UCSD-AML1 (cell line): ENCODE measurements around the gene CD84.
"Not testable (repeated sequence)": the region's sequence is repeated elsewhere in the genome, so short reads cannot be mapped to it uniquely, and the experiment has no call there.

Experiments used
- DNase-seq: peaks from one replicate; lab custom pipeline; 2025; ENCODE audit not compliant: unreplicated experiment; lab: John Stamatoyannopoulos, UW

The CD84 gene

GRCh38 chr1:160575112-160575664, 4.1 kb downstream of the CD84 start:
- peak; percentile 58 for DNase-seq

DNA sequence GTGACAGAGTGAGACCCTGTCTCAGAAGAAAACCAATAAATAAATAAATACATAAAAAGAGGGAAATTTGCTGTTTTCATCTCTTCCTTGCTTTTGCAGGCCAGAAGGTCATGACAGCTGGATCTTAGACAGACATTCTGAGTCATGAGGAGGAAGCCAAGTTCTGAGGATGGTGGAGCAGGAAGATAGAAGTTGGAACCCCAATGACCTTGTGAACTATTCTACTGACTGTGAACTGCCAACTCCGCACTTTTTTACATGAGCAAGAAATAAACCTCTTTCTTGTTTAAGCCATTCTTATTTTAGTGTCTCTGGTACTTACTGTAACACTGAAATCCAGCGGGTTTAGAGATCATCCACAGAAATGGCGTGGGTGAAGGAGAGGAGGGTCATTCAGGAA, 8.5 kb downstream of the CD84 start:
- DNase-seq = no peak

GRCh38 chr1:160569806-160570205, 9.5 kb downstream of the CD84 start:
- DNase-seq = no peak

DNA sequence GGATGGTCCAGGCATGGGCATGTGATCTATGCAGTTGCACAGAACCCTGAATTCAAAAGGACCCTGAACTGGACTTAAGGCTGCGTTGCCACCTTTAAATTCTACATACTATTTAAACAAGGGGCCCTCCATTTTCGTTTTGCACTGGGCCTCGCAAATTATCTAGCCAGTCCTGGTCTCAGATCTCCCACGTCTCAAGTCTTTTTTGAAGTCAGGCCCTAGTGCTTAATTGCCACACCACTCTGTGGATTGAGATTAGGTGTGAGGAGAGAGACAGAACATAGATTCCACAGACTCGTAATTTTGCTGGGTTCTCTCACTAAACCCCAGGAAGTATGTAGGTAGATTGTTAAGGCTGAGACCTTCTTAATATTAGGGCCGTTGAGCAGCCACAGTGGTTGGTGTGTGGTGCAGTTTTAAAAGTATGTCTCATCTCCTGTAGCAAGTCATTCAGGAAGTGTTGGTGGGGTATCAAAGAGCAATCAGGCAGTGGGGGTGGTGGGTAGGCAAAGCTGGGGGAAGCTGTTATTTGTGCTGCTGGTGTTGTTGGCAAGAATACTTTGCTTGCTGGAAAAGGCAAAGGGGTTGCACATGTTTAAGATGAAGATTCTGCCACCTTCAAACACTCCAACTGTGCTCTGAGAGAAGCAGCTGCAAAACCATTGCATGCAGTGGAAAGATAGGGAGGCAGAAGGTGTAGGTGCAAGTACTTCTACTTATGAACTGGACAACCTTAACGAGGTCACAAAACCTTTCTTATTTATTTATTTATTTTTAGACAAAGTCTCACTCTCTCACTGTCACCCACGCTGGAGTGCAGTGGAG, 11.2 kb downstream of the CD84 start:
- DNase-seq = peak; percentile 67

DNA sequence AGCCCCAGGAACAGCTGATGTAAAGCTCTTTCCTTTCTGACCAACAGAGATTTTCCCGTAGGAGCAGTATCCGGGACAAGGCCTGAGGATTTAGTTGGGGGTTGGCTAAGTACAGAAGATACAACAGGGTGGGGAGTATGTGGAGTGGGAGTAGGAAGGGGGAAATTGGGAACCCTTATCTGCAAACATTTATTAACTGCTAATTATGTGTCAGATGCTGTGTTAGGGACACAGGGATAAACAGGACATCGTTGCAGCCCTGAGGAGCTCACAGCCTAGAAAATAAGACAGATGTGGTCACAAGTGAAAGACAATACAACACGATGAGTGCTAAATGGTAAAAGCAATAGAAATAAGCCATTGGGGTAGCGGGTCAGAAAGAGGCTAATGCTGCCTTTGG, 12.0 kb downstream of the CD84 start:
- DNase-seq = no peak

DNA sequence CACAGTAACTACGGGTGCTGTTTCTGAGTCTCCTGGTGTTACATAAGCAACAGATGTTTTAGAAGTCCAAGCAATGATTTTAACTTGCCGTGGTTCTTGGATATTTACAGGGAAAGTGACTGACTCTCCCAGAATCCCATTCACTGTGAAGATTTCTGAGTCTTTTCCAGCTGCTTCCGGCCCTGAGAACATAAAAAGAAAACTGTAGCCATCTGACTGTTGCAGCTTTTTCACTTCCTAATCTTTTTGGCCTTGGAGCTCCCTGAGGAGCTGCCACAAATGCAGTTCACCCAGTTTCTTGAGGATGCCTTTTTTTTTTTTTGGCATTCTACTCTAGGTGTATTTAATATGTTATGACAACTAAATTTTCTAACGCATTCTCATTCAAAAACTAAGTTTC, 13.7 kb downstream of the CD84 start:
- DNase-seq = no peak

GRCh38 chr1:160563230-160563629, 16.1 kb downstream of the CD84 start:
- not testable (repeated sequence) for DNase-seq

GRCh38 chr1:160562745-160563144, 16.6 kb downstream of the CD84 start:
- DNase-seq = not testable (repeated sequence)

GRCh38 chr1:160560806-160561205, 18.5 kb downstream of the CD84 start:
- no peak for DNase-seq

- DNase-seq = no peak
Observed at GRCh38 chr1:160560045-160560705, 19.1 kb downstream of the CD84 start.

DNA sequence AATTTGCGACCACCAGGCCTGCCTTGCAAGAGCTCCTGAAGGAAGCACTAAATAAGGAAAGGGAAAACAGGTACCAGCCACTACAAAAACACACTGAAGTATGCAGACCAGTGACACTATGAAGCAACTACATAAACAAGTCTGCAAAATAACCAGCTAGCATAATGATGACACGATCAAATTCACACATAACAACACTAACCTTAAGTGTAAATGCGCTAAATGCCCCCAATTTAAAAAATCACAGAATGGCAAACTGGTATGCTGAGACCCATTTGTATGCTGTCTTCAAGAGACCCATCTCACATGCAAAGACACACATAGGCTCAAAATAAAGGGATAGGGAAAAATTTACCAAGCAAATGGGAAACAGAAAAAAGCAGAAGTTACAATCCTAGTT, 19.9 kb downstream of the CD84 start:
- DNase-seq = not testable (repeated sequence)

DNA sequence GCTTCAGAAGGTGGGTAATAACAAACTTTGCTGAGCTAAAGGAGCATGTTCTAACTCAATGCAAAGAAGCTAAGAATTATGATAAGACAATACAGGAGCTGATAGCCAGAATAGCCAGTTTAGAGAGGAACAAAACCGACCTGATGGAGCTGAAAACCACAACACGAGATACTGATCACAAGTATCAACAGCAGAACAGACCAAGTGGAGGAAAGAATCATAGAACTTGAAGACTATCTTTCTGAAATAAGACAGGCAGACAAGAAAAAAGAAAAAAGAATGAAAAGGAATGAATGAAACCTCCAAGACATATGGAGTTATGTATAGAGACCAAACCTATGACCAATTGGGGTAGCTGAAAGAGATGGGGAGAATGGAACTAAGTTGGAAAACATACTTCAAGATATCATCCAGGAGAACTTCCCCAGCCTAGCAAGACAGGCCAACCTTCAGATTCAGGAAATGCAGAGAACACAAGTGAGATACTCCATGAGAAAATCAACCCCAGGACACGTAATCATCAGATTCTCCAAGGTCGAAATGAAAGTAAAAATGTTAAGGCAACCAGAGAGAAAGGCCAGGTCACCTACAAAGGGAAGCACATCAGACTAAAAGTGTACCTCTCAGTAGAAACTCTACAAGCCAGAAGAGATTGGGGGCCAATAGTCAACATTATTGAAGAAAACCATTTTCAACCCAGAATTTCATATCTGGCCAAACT, 20.5 kb downstream of the CD84 start:
- no peak for DNase-seq

DNA sequence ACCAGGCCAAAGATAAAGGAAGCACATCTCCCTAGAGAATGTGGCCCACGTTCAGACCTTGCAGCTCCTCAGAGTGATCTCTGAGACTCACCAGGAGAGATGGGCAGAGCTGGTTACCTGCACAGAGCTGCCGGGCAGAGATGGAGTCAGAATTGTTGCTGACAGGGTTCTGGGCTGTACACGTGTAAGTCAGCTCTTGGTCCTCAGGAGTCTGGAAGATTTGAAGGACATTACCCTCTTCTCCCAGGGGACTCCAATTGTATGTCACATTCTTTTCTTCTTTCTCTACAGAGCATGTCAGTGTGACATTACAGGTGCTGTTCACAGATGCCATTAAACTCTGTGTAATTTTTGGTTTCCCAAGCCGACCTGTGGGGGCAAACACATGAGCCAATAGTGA, 25.5 kb downstream of the CD84 start:
- no peak for DNase-seq

DNA sequence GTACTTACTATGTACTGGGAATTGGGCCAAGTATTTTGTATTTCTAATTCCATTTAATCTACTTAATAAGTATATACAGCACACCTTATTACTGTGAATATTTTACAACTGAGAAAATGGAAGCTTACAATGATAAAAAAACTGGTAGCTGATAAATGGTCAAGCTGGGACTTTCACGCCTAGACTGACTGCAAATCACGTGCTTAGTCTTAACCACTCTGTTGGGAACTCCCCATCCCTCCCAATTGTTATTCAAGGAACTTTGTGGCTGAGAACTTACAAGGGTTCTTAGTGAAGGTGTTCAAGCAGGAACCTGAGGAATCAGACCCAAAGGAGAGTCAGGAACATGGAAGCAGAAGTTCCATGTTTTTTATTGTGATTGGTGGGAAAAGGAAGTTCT, 26.9 kb downstream of the CD84 start:
- no peak for DNase-seq

GRCh38 chr1:160550572-160551034, 28.7 kb downstream of the CD84 start:
- peak; percentile 57 for DNase-seq

DNA sequence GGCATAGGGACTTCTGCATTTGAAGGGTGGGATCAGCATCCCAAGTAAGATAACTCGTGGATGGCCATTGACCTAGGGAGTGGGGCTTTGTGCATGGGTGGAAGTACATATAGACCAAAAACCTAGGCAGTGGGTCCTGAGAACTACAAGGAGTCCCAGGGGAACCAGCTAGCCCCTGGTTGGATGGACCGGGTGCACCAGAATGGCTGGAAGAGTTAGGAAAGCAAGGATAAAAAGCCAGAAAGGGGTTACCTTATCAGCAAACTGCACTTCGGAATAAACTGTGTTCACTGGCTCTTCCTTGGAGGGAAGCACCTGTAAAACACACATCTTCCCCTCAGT, 29.7 kb downstream of the CD84 start:
- no peak for DNase-seq

DNA sequence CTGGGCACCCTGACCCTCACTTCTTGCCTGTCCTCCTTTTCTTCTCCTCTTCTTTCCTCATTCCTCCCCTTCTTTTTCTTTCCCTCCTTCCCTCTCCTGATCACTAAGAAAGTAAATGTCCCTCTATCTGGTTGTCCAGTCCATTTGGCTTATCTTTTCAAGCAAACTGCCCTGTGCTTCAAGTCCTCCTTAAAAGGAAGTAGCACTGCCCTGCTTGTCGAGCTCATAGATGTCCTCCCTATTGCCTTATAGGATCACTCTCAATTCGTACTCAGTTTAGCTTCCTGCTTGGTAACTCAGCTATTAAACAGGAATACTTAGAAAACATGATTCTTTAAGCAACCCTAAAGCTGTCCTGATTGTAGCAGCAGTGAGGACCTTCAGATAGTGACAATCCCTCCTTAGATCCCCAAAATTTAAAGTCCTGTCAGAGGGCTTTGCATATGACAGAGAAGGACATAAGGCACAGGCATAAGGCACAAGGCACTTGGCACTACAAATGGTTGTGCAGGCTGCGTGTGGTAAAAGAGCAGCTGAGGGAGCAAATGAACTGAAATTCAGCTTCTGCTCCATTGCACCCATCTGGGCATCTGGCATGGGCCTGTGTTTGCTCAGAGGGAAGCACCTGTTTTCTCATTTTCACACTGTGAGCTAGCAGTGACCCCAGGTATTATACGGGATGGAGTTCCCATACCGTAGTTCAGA, 30.2 kb downstream of the CD84 start:
- DNase-seq = no peak

DNA sequence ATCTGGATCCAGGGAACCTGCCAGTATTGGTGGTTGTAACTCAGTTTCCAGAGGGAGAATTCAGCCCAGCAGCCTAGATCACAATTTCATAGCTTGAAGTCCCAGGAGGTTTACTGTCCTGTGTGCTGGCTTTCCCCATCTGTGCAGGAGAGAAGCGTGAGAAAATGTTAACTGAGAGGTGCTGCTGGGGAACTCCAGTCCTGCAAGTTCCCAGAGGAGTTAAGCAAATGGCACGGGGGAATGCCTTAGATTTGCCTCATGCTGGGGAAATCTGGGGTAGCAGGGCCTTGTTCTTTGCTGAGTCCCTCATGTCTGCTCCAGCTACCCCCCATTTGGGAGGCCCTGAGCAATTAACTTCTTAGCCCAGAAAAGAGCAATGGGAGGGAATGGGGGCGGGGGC, 31.1 kb downstream of the CD84 start:
- no peak for DNase-seq

DNA sequence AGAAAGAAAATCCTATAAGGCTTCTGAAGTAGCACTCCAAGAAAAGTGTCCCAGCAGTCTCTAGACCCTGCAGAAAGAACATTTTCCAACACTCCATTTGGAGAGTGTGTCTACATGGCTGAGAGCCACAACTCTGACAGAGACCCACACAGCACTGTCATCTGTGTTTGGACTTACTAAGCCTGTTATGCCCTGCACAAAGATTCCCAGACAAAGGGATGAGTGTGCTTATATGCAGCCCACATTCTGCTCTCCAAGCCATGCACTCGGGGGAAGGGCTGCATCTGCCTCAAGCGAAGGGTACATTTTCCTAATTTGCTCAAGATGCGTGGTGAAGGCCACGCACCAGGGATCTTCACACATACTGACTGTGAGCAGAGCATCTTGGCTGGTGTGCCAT, 31.9 kb downstream of the CD84 start:
- no peak for DNase-seq

DNA sequence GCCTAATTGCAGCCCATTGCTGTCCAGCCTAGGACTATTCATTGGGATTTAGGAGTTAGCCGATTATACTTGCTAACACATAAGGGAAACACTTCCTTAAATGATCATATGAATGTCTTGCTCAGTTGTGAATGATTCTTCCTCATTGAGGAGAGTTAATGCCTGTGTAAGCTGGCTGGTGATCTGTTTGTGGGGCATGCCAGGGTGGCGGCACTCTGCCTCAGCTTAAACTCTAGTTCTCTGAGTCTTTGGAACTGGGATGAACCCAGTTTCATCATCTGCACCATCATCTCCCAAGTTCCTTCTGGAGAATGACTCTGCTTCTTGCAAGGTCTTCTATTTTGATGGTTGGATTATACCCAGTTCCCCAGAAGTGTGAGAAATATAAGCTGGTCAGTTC, 32.4 kb downstream of the CD84 start:
- no peak for DNase-seq

DNA sequence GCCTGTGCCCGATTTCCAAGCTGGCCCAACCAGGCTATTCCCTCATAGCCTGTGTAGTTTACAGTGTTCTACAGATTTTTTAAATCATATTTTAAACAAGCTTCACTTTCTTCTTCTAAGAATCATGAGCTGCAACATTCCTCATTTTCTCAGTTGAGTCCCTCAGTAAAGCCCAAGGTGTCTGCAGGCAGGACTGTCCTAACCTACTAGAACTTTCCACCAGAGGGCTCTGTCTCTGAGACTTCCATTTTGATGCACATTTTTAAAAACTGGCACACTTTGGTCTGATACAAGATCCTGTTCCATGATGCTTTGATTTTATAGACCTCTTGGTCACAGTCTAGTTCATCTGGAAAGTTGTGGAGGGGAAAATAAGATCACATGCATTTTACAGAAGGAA, 34.6 kb downstream of the CD84 start:
- no peak for DNase-seq
